ENCODE data around the gene GOLGA6L2. TPM values are rescaled to one million over a fixed set of nuclear protein-coding genes. Genes with fewer than 3 reads are reported as not detected.
"Not testable (repeated sequence)": the region's sequence is repeated elsewhere in the genome, so short reads cannot be mapped to it uniquely, and the experiment has no call there.

Gene GOLGA6L2
- total RNA-seq, 1 donor, result not detected

DNA sequence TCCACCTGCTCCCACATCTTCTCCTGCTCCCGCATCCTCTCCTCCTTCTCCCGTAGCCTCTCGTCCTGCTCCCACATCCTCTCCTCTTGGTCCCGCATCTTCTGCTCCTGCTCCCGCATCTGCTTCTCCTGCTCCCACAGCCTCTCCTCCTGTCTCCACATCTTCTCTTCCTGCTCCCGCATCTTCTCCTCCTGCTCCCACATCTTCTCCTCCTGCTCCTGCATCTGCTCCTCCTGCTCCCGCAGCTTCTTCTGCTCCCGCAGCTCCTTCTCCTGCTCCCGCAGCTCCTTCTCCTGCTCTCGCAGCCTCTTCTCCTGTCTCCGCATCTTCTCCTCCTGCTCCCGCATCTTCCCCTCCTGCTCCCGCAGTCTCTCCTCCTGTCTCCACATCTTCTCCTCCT is 5.8 kb downstream of the GOLGA6L2 start:
- TF ChIP-seq, protein P1, sequence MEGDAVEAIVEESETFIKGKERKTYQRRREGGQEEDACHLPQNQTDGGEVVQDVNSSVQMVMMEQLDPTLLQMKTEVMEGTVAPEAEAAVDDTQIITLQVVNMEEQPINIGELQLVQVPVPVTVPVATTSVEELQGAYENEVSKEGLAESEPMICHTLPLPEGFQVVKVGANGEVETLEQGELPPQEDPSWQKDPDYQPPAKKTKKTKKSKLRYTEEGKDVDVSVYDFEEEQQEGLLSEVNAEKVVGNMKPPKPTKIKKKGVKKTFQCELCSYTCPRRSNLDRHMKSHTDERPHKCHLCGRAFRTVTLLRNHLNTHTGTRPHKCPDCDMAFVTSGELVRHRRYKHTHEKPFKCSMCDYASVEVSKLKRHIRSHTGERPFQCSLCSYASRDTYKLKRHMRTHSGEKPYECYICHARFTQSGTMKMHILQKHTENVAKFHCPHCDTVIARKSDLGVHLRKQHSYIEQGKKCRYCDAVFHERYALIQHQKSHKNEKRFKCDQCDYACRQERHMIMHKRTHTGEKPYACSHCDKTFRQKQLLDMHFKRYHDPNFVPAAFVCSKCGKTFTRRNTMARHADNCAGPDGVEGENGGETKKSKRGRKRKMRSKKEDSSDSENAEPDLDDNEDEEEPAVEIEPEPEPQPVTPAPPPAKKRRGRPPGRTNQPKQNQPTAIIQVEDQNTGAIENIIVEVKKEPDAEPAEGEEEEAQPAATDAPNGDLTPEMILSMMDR (IDR thresholded peaks at IDR 0.05; ENCODE audit: insufficient read depth, low read depth, low read length), result no peak
- DNase-seq (ENCODE audit: low read depth), result no peak
- H3K4me3 ChIP-seq (ENCODE audit: low read depth, low read length), result no peak overlapping the region

GRCh38 chr15:23440596-23440995 is 6.4 kb downstream of the GOLGA6L2 start:
- no peak overlapping the region for H3K4me3 ChIP-seq (ENCODE audit: low read depth, low read length)
- TF ChIP-seq, protein P1 (IDR thresholded peaks at IDR 0.05; ENCODE audit: insufficient read depth, low read depth, low read length), result no peak
- DNase-seq (ENCODE audit: low read depth), result no peak

DNA sequence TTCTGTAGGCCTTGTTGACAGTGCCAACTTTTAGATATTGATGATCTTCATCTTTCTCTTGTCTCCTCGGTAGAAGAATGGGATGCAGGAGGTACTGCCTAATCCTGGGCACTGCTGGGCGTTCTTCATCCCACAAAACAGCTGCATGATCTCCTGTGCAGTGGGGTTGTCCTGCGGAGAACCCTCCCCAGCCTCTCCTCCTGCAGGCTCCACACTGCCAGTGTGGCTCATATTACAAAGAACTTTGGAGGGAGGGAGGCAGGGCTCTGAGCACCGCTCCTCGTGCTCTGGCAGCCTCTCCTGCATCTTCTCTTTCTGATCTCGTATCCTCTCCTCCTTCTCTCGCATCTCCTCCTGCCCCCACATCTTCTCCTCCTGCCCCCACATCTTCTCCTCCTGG is 7.5 kb downstream of the GOLGA6L2 start:
- TF ChIP-seq, protein P1 (IDR thresholded peaks at IDR 0.05; ENCODE audit: insufficient read depth, low read depth, low read length), result no peak
- H3K4me3 ChIP-seq (ENCODE audit: low read depth, low read length), result no peak overlapping the region
- DNase-seq (ENCODE audit: low read depth), result no peak

DNA sequence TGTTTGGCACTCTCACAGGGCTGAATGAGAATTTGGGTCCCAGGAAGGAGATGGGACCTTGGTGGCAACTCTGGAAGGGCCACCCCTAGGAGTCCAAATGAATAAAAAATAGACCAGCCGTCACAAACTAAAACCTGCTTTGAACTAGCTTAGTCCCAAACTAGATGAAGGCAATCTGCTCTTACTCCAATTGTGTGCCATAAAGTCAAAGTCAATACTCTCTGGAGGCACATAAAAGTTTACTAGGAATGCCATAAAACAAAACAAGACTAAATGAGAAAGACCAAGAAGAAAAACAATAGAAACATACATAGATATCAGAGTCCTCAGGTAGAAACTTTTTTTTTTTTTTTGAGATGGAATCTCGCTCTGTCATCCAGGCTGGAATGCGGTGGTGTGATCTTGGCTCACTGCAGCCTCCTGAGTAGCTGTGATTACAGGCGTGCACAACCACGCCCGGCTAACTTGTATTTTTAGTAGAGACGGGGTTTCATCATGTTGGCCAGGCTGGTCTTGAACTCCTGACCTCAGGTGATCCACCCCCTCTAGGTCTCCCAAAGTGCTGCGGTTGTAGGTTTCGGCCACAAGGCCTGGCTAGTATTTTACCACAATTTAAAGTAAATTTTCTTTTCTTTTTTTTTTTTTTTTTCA is 8.1 kb downstream of the GOLGA6L2 start:
- DNase-seq (ENCODE audit: low read depth), result no peak
- no peak overlapping the region for H3K4me3 ChIP-seq (ENCODE audit: low read depth, low read length)
- TF ChIP-seq, protein P1 (IDR thresholded peaks at IDR 0.05; ENCODE audit: insufficient read depth, low read depth, low read length), result no peak

DNA sequence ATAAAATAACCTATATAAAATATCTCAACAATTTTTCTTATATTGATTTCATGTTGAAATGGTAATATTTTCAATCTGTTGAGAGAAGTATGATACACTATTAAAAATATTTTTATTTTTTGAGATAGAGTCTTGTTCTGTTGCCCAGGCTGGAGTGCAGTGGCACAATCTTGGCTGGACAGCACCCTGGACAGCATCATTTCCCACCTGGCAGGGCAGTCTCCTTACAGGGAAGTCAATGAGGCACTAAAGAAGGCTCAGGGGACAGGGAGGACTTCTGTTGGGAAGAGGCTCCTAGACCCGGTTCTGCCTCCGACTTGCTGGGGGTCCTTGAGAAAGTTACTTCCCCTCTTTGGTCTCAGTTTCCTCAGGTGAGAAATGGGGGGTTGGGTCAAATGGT is 9.4 kb downstream of the GOLGA6L2 start:
- DNase-seq (ENCODE audit: low read depth), result no peak
- TF ChIP-seq, protein P1 (IDR thresholded peaks at IDR 0.05; ENCODE audit: insufficient read depth, low read depth, low read length), result no peak
- H3K4me3 ChIP-seq (ENCODE audit: low read depth, low read length), result no peak overlapping the region

DNA sequence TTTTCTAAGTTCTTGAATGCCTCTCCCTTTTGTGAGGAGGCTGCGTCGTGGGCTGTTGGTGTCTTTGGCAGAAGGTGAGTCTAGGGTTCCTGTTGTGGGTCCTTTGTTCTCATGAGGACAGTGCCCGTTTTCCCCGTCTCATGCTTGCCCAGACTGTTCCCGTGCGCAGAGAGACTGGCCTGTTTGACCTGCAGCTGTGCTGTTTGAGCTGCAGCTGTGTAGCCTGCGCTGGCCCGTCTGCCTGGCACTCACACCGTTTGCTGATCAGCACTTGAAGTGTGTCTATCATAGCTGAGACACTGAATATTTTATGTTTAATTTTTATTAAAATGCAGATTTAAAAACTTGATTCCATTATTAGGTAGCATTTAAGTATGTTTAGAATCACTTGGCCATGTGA is 9.9 kb downstream of the GOLGA6L2 start:
- H3K4me3 ChIP-seq (ENCODE audit: low read depth, low read length), result no peak overlapping the region
- no peak for DNase-seq (ENCODE audit: low read depth)
- TF ChIP-seq, protein P1 (IDR thresholded peaks at IDR 0.05; ENCODE audit: insufficient read depth, low read depth, low read length), result no peak

DNA sequence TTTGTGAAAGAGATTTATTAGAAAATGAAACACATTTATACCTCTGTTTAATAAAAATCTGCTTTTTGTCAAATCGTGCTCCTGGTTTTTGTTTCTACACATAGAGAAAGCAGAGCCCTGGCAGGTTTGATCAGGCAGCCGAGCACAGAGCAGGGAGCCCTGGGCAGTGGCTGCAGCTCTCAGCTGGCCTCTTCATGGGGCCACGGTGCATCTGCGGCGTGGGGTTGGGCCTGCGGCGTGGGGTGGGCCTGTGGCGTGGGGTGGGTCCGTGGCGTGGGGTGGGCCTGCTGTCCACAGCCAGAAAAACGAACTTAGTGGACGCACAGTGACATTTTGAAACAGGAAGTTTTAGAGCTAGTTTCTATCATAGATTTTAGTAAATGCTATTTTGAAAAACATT is 10.6 kb downstream of the GOLGA6L2 start:
- H3K4me3 ChIP-seq (ENCODE audit: low read depth, low read length), result no peak overlapping the region
- TF ChIP-seq, protein P1 (IDR thresholded peaks at IDR 0.05; ENCODE audit: insufficient read depth, low read depth, low read length), result no peak
- DNase-seq (ENCODE audit: low read depth), result no peak

GRCh38 chr15:23434699-23435098 is 12.3 kb downstream of the GOLGA6L2 start:
- DNase-seq (ENCODE audit: low read depth); H3K4me3 ChIP-seq (ENCODE audit: low read depth, low read length): not testable (repeated sequence)

- H3K4me3 ChIP-seq (ENCODE audit: low read depth, low read length); DNase-seq (ENCODE audit: low read depth): not testable (repeated sequence)
Measured at GRCh38 chr15:23425327-23425726, 21.7 kb downstream of the GOLGA6L2 start.

Data from fibroblast of villous mesenchyme (primary cell).